ENCODE measurements around the gene EP400.
"Not testable (repeated sequence)": the region's sequence is repeated elsewhere in the genome, so short reads cannot be mapped to it uniquely, and the experiment has no call there.

Gene EP400

DNA sequence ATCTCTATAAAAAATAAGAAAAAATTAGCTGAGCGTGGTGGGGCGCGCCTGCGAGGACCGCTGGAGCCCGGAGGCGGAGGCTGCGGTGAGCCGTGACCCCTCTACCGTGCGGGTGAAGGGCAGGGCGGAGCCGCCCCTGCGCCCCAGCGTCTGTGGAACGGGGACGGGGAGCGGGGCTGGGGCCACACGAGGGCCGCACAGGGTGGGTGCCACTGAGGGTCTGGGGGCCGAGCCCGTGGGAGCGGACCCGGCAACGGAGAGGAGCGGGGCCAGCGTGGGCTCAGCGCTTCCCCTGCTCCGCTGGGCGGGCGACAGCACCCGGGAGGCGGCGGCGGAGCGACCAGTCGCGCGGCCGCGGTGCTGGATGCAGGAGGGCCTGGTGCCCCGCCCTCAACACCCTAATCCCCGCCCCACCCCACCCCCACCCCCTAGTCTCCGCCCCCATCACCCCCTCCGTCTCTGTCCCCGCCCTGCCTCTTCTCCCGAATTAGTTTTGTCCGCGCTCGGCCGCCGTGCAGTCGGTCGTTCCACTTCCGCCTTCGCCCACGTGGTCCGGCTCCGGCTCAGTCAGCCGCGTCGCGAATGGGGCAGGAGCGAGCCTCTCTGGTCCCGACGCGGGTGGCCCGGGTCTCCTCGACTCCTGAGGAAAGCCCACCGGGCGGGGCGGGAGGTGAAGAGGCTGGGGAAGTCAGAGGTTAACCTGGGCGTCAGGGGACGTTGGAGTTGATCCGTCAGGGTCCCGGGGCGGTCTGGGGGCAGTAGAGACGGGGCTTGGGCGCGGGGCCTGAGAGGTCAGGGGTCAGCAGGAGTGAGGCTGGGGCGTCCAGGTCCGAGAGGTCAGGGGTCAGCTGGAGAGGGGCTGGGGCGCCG lies 20.8 kb upstream of the EP400 start, which contains the start of gene PUS1:
PUS1 (plus strand) TSS at position 566 of the 870 bp plus-strand sequence. CDS start 447 bp downstream, outside the sequence.
- DNase-seq = peak; percentile 95

DNA sequence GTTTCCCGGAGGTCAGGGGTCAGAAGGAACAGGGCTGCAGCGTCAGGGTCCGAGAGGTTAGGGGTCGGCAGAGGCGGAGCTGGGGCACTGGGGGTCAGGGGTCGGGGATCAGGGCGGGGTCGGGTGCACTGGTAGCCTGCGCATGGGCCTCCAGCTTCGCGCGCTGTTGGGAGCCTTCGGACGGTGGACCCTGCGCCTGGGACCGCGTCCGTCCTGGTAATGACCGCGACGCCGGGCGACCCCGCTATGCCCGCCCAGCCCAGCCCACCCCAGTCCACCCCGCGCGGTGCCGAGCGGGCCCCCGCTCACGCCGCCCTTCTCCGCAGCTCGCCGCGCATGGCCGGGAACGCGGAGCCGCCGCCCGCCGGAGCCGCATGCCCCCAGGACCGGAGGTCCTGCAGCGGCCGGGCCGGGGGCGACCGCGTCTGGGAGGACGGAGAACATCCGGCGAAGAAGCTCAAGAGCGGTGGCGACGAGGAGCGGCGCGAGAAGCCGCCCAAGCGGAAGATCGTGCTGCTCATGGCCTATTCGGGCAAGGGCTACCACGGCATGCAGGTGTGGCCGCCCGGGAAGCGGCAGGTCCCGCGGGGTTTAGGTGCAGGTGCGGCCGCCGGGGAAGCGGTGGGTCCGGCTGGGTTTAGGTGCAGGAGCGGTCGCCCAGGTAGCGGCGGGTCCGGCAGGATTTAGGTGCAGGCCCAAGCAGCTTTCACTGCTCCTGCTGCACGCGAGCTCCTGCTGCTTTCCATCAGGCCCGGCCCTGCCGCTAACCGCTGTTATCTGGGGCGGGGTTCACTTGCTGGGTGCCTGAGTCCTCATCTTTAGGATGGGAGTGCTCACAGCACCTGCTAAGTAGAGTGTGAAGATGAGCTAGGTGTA lies 19.9 kb upstream of the EP400 start:
- peak; percentile 51 for DNase-seq

DNA sequence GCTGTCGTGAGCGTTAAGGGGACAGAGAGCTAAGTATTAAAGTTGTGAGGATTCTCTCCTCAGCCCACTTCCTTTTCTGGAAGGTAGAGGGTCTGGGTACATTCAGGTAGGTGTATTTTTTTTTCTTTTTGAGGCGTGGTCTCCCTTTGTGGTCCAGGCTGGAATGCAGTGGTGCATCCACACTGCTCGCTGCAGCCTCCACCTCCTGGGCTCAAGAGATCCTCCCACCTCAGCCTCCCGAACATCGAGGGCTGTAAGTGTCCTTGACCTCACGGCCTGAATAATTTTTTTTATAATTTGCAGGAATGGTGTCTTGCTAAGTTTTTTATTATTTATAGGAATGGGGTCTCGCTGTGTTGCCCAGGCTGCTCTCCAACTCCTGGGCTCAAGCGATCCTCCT lies 19.2 kb upstream of the EP400 start:
- no peak for DNase-seq

DNA sequence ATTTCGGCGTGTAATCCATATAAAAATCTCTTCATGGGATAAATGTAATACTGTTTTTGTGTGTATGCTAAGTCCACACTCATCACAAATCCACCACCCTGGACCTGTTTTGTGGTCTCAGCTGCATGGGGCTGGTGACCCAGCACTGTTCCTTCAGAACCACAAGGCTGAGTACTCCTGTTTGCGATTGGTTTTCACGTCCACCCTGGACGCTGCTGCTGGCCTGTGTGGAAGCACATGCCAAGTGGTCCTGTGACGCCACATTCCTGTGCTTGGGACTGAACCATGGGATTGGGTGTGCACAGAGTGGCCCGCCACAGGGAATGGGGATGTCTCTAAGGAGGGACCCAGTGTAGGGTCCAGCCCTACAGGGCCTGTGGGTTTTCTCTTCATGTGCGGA lies 16.4 kb upstream of the EP400 start:
- no peak for DNase-seq

DNA sequence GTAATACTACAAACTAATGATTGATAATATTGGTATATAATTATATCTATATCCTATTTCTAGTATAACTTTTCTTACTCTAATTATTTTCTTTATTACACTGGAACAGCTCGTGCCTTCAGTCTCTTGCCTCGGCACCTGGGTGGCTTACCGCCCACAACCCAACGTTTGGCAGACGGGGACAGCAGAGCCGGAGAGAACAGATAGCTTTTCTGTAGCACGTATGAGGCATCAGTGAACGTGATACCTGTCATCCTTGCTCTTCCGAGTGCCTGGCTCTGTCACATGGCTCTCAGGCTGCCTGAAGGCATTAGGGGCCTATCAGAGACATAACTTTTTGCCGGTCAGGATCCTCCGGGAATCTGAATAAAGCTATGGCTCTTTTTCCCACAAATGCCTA lies 15.2 kb upstream of the EP400 start:
- no peak for DNase-seq

DNA sequence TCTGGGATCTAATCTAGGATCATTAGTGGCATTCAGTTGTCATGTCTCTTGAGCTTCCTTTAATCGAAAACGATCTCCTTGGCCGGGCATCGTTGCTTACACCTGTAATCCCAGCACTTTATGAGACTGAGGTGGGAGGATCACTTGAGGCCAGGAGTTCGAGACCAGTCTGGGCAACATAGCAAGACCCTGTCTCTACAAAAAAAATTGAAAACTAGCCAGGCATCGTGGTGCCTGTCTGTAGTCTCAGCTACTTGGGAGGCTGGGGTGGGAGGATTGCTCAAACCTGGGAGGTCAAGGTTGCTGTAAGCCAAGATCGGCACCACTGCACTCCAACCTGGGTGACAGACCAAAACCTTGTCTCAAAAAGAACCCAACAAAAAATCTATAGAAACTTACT lies 11.7 kb upstream of the EP400 start:
- DNase-seq = no peak

DNA sequence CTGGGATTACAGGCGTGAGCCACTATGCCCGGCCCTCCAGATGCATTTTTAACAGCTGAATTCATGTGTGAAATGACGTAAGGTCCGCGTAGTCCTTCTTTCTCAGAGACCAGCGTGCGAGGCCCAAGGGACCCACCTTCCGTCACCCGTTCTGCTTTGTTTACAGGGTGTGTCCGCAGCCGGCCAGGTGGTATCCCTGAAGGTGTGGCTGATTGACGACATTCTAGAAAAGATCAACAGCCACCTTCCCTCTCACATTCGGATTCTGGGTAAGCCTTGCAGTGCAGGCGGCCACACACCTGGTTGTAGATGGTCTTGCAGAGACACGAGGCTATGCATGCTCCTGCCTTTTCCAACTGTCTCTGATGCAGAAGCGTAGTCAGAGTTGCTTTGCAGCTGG lies 10.7 kb upstream of the EP400 start:
- DNase-seq = no peak

DNA sequence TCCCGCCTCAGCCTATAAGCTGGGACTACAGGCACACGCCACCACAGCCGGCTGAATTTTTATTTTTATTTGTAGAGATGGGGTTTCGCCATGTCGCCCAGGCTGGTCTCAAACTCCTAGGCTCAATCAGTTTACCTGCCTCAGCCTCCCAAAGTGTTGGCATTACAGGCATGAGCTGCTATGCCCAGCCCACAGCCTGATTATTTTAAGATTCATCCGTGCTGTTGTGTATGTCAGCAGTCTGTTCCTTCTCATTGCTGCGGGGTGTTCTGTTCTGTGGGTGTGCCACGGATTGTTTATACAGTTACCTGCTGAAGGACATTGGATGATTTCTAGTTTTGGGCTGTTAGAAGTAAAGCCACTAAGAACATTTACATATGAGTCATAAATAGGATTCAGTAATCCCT lies 9.6 kb upstream of the EP400 start:
- DNase-seq = no peak

DNA sequence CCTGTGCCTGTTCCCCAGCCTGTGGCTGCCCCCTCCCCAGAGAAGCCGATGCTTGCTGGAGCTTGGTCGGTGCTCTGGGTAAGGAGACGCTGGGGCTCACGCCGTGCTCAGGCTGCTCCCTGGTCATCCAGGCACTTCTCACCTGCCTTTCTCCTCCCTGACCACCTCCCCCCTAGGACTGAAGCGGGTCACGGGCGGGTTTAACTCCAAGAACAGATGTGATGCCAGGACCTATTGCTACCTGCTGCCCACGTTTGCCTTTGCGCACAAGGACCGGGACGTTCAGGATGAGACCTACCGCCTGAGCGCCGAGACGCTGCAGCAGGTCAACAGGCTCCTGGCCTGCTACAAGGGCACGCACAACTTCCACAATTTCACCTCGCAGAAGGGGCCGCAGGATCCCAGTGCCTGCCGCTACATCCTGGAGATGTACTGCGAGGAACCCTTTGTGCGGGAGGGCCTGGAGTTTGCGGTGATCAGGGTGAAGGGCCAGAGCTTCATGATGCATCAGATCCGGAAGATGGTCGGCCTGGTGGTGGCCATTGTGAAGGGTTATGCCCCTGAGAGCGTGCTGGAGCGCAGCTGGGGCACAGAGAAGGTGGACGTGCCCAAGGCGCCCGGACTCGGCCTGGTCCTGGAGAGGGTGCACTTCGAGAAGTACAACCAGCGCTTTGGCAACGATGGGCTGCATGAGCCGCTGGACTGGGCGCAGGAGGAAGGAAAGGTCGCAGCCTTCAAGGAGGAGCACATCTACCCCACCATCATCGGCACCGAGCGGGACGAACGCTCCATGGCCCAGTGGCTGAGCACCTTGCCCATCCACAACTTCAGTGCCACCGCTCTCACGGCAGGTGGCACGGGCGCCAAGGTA lies 8.4 kb upstream of the EP400 start:
- DNase-seq = no peak

DNA sequence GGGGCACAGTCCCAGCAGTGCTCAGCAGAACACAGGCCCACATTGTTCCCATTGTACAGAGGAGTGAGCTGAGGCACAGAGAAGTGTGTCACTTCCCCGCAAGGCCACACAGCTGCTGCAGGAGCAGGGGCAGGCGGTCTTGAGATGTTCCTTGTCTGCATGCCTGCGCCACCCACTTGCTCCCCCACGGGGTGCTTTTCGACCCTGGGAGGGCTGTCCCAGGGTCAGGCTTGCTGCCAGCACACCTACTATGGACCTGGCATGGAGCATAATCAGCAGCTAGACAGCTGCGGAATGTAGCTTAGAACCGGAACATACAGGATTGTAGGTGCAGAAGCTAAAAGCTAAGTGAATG lies 7.8 kb upstream of the EP400 start:
- no peak for DNase-seq

DNA sequence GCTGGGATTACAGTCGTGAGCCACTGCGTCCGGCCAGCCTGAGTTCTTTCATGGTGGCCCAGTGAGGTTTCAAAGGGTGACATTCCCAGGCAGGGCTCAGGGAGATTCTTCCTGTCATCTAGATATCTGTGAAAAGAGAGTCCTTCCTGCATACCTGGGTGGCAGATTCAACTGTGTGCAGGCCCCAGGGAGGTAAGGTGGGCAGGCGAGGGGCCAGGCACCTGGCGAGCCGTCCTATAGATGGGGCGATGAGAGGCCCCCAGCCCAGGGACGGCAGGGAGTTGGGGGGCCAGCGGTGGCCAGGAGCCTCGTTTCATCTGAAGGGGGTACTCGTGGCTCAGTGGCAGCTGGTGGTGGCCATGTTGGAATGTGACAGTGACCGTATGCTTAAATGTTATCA lies 7.1 kb upstream of the EP400 start:
- no peak for DNase-seq

DNA sequence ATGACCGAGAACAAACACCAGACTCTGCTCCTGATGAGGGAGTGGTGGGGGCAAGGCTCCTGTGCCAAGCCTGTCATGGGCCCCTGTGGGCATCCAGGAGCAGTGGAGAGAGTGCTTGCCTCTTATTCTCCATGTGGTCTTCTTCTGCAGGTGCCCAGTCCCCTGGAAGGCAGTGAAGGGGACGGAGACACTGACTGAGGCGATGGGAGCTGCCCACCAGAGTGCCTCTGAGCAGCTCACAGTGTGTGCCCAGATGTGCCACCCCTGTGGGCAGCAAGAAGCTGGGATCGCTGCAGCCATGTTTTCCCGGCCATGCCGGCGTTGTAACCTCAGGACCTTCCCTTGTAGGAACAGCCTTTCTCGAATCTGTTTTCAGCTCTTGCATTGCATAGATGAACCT lies 6.4 kb upstream of the EP400 start:
- no peak for DNase-seq

DNA sequence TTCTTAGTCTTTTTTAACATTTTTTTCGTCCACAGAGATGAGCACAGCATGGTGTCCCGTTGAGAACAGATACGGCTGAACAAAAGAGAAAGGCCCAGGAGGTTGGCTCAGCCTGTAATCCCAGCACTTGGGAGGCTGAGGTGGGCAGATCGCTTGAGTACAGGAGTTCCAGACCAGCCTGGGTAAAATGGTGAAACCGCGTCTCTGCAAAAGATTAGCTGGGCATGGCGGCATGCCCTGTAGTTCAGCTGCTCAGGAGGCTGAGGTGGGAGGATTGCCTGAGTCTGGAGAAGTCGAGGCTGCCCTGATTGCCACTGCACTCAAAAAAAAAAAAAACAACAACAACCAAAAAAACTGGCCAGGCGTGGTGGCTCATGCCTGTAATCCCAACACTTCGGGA lies 5.9 kb upstream of the EP400 start:
- no peak for DNase-seq

DNA sequence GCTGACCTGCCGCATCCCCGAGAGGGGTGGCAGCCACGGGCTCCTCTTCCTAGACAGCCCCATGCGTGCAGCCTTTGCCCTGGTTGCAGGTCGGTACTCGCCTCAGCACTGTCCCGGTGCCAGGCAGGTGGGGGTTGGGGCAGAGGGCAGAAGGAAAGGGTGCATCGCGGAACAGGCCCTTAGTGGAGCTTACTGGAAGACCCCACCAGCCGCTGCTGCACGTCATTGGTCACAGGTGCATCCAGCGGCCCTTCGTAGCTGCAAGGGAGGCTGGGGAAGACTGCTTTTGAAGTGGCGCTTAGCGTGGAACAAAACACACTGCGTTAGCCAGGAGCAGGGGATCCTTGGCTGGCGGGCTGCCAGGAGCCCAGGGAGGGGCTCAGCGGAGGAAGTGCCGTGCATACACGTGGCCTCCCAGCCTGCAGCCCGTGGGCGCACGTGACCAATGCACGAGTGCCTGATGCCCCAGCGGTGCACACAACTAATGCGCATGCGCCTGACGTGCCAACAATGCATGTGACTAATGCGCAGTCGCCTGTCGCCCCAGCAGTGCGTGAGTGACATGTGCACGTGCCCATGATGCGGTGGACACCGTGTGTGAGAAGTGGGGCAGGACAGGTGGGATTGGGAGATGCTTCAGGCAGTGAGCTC lies 5.0 kb upstream of the EP400 start:
- no peak for DNase-seq

DNA sequence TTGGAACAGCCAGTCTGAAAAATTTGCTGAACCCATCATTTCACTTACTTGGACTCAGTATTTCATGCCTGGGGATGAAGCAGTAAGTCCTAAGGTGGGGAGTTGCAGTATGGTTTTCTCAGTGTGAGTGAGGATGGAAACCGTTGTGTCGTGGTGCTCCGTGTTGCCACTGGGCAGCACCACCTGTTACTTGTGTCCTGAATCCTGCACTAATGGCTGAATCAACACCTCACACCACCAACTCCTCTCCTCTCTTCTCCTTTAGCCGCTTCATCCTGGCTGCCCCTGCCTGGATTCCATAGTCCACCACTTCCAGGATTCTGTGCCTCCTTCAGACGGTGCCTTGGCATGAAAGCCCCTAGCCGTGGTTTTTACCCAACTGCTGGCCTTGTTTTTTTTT lies 3.0 kb upstream of the EP400 start:
- no peak for DNase-seq

DNA sequence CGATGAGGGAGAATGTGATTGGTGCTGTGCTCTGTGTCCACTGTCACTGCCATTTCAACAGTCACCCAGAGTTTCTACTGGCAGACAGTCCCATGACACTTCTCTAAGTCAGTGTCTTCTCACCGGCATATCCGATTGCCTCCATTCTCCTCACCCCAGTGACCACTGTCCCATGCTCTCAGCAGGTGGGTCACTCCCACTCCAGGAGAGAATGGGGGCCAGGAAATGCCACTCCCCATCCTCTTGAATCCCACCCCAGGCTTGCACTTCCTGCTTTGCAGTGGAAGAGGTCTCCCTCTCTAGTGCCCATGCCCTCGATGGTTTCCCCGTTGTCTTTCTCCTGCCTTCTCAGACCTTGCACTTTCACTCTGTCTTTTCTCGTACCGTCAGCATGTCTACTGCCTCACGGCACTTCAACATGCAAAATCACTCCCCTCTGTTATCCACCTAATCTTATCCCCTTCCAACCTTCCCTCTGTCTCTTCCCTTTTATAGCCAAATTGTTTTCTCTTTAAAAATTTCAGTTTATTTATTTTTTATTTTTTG lies 2.2 kb upstream of the EP400 start:
- no peak for DNase-seq

DNA sequence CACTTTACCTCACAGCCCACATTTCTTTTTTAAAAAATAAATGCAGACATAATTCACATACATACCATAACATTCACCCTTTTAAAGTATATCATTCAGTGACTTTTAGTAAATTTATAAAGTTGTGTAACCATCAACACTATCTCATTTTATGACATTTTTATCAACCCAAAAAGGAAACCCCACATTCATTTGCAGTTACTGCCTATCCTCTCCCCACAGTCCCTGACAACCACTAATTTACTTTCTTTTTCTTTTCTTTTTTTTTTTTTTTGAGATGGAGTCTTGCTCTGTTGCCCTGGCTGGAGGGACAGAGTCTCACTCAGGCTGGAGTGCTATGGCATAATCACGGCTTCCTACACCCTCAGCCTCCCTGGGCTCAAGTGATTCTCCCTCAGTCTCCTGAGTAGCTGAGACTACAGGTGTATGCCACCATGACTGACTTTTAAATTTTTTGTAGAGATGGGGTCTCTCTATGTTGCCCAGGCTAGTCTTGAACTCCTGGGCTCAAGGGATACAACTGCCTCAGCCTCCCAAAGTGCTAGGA lies 1.5 kb upstream of the EP400 start:
- no peak for DNase-seq

DNA sequence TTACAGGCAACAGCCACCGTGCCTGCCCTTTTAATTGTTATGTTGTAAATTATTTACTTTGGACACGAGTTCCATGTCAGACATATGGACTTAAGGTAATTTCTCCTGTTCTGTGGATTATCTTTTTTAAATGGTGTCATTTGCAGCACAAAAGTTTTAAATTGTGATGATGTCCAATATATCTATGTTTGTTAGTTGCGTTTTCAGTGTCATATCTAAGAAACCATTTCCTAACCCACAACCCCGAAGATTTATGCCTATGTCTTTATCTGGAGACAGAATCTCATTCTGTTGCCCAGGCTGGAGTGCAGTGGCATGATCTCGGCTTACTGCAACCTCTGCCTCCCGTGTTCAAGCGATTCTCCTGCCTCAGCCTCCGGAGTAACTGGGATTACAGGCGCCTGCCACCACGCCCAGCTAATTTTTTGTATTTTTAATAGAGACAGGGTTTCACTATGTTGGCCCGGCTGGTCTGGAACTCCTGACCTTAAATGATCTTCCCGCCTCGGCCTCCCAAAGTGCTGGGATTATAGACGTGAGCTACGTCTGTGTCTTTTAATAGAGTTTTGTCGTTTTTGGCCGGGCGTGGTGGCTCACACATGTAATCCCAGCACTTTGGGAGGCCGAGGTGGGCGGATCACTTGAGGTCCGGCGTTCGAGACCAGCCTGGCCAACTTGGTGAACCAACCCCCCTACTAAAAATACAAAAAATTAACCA lies 870 bp upstream of the EP400 start:
- DNase-seq = not testable (repeated sequence)

DNA sequence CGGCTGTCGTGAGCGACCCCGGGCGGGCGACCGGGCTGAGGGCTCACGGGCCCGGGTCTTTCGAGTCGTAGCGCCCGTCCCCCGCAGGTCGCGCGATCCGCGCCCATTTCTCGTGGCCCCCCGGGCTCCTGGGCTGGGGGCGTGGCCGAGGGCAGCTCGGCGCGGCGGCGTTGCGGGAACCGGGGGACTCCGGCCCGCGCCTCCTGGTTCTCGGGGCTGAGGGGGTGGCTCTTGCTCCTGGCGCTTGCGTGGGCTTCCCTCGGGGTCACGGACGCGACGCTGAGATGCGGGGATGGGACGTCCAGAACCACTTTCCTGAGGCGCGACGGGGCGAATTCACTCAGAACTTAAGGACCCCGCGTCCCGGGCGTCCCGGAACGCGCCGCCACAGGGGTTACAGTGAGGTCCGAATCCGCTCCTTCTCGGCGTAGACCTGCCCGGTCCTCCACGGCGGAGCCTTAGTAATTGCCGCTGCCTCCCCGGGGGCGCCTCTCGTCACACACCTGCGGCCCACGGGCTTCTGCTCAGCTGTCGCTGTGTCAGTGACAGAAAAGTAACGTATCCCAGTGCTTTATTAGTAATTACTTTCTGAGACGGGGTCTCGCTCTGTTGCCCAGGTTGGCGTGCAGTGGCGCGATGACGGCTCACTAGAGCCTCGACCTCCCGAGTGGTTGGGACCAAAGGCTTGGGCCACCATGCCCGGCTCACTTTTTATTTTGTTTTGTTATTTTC lies 606 bp downstream of the EP400 start:
- DNase-seq = peak; percentile 61

DNA sequence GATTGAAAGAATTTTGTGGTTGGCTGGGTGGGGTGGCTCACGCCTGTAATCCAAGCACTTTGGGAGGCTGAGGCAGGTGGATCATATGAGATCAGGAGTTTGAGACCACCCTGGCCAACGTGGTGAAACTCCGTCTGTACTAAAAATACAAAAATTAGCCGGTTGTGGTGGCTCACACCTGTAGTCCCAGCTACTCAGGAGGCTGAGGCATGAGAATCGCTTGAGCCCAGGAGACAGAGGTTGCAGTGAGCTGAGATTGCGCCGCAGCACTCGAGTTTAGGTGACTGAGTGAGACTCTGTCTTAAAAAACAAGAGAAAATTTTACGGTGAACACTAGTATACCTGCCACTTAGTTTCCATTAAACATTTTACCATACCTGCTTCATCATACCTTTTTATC lies 4.1 kb downstream of the EP400 start:
- not testable (repeated sequence) for DNase-seq

Measured in activated CD4-positive, alpha-beta T cell treated with anti-CD3 and anti-CD28 coated beads for 48 hours (primary cell).